GM12891 (cell line): ENCODE results near the gene TOR3A.

Experiments used
- POLR2A ChIP-seq: IDR thresholded peaks from 2 replicates; pipeline ENCODE4 v1.6.1; 2011; ENCODE audit warnings: low read depth, low read length, control low read depth
- POLR2AphosphoS5 ChIP-seq: IDR thresholded peaks from 2 replicates; pipeline ENCODE4 v1.6.1; 2011; ENCODE audit warnings: low read depth, low read length, control low read depth
- TAF1 ChIP-seq: IDR thresholded peaks from 2 replicates; pipeline ENCODE4 v1.6.1; 2011; ENCODE audit warnings: low read depth, low read length, control low read depth

DNA sequence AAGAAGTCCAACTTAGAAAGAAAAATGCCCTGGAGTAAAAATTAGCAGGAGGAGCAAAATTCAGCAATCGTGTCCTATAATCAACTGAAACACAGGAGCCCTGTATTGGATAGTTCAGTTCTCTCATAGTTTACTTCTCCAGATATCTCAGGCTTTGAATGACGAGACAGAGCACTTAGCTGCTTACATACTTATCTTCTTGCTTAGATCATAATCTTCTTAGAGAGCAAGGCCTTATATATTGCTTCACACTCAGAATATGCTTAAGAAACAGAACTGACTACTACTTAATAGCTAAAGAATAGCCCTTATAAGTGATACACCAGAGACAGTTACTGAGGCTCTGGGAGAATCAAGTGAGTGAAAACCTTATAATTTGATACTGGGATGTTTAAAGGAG lies 38.9 kb downstream of the TOR3A start:
- TF ChIP-seq POLR2A: no peak
- no peak for TF ChIP-seq POLR2AphosphoS5
- no peak for TF ChIP-seq TAF1
